ENCODE data around the gene SLC30A10.

DNA sequence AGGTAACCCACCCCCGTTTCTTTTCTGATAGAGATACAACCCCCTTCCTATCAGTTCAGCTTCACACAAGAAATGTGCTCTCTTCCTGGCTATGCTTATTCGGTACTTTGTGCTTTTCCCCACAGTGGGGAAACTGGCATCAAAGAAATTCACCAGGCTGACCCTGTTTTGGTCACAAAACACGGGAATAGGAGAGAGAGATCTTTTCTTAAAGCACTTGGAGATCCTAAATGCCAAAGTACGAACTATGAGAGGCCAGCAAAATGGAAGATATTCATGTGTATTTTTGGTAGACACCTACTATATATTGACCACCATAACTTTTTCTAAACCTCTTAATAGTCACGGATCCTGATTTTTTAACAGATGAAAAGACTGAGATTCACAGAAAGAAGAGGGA is 30.0 kb downstream of the SLC30A10 start:
- TF ChIP-seq, protein P1, sequence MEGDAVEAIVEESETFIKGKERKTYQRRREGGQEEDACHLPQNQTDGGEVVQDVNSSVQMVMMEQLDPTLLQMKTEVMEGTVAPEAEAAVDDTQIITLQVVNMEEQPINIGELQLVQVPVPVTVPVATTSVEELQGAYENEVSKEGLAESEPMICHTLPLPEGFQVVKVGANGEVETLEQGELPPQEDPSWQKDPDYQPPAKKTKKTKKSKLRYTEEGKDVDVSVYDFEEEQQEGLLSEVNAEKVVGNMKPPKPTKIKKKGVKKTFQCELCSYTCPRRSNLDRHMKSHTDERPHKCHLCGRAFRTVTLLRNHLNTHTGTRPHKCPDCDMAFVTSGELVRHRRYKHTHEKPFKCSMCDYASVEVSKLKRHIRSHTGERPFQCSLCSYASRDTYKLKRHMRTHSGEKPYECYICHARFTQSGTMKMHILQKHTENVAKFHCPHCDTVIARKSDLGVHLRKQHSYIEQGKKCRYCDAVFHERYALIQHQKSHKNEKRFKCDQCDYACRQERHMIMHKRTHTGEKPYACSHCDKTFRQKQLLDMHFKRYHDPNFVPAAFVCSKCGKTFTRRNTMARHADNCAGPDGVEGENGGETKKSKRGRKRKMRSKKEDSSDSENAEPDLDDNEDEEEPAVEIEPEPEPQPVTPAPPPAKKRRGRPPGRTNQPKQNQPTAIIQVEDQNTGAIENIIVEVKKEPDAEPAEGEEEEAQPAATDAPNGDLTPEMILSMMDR (IDR thresholded peaks at IDR 0.05) = no peak
- no peak for TF ChIP-seq POLR2A (IDR thresholded peaks at IDR 0.05)
